Eye (tissue), 1 donor: ENCODE data around the gene ADCK1.
"Not testable (repeated sequence)": the region's sequence is repeated elsewhere in the genome, so short reads cannot be mapped to it uniquely, and the experiment has no call there.

Source experiments
- DNase-seq: peaks from one replicate; pipeline ENCODE4 v3.0.0-alpha.2; 2015

ADCK1 gene

GRCh38 chr14:77809011-77809410 is 9.1 kb downstream of the ADCK1 start:
- DNase-seq: no peak

- no peak for DNase-seq
These were observed 12.1 kb downstream of the ADCK1 start for GRCh38 chr14:77812028-77812427.

- DNase-seq: not testable (repeated sequence)
These were observed 12.8 kb downstream of the ADCK1 start for GRCh38 chr14:77812682-77813081.

- DNase-seq: no peak
These were observed 22.4 kb downstream of the ADCK1 start for GRCh38 chr14:77822307-77822706.

GRCh38 chr14:77822741-77823140 is 22.8 kb downstream of the ADCK1 start:
- no peak for DNase-seq

- no peak for DNase-seq
These were observed 23.5 kb downstream of the ADCK1 start for GRCh38 chr14:77823378-77823777.

- no peak for DNase-seq
These were observed 26.1 kb downstream of the ADCK1 start for GRCh38 chr14:77825895-77826519.

- no peak for DNase-seq
These were observed 30.8 kb downstream of the ADCK1 start for GRCh38 chr14:77830692-77831091.

- DNase-seq: no peak
These were observed 32.4 kb downstream of the ADCK1 start for GRCh38 chr14:77832297-77832696.

GRCh38 chr14:77837926-77838325 is 38.0 kb downstream of the ADCK1 start:
- no peak for DNase-seq

GRCh38 chr14:77838831-77839511 is 39.1 kb downstream of the ADCK1 start:
- DNase-seq: peak; percentile 19

- no peak for DNase-seq
These were observed 43.3 kb downstream of the ADCK1 start for GRCh38 chr14:77843195-77843594.

- no peak for DNase-seq
These were observed 43.7 kb downstream of the ADCK1 start for GRCh38 chr14:77843651-77844050.

GRCh38 chr14:77844802-77845201 is 44.9 kb downstream of the ADCK1 start:
- DNase-seq: no peak

GRCh38 chr14:77848031-77848430 is 48.1 kb downstream of the ADCK1 start:
- DNase-seq: no peak

- DNase-seq: no peak
These were observed 49.8 kb downstream of the ADCK1 start for GRCh38 chr14:77849711-77850110.

GRCh38 chr14:77853919-77854318 is 54.0 kb downstream of the ADCK1 start:
- DNase-seq: no peak

GRCh38 chr14:77856941-77857340 is 57.0 kb downstream of the ADCK1 start:
- no peak for DNase-seq

- DNase-seq: no peak
These were observed 60.1 kb downstream of the ADCK1 start for GRCh38 chr14:77859934-77860570.

GRCh38 chr14:77861201-77861600 is 61.3 kb downstream of the ADCK1 start:
- no peak for DNase-seq

GRCh38 chr14:77862154-77862786 is 62.4 kb downstream of the ADCK1 start:
- peak; percentile 88 for DNase-seq

- DNase-seq: no peak
These were observed 64.2 kb downstream of the ADCK1 start for GRCh38 chr14:77864085-77864484.

GRCh38 chr14:77864580-77864979 is 64.7 kb downstream of the ADCK1 start:
- DNase-seq: no peak

- DNase-seq: no peak
These were observed 65.5 kb downstream of the ADCK1 start for GRCh38 chr14:77865455-77865854.
